ENCODE results near the gene LHFPL2. TPM values are rescaled to one million over a fixed set of nuclear protein-coding genes. Genes with fewer than 3 reads are reported as not detected.
"Not testable (repeated sequence)": the region's sequence is repeated elsewhere in the genome, so short reads cannot be mapped to it uniquely, and the experiment has no call there.

LHFPL2 gene
- total and polyA plus RNA-seq, 4 experiments from 2014 or later = 0.25 to 2.7 (median 1.6) TPM

DNA sequence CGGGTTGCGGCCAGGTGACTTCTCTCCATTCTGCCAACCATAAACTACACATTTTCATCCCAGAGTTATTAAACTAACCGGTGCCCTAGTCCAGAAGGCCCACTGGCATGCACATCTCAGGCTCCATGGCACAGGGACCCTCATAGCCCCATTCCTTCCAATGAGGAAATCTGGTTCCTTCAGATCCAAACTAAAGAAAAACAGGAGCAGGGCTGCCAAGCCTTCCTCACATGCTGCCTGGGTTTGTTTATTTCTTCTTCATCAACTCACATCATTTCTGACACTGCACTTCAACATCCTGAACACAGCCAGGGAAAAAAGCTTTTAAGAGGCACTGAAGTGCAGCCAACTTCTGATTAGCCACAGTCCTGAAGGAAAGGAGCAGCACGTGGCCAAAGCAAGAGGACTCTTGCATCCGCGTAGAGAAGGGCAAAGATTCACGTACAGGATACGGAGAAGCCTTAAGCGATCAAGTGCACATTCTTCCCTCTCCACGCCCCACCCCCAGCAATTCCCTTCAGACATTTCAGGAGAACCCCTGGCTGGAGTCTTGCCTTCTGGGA is 22.5 kb downstream of the LHFPL2 start:
- ChIA-PET POLR2A (ENCODE audit: partially characterized antibody) (no interaction called here), CTCF (ENCODE audit: partially characterized antibody) (no interaction called here)
- Histone ChIP-seq H3K4me3 (ENCODE audit: low read length in 2 of 2) (no peak overlapping the region), H3K27ac (ENCODE audit: low read depth, low read length) (no peak overlapping the region), H3K36me3 (ENCODE audit: insufficient read depth, low read length) (no peaks in the 10 kb centered on the region), H3K9me3 (ENCODE audit: control insufficient read depth in 1 of 2, low read length in 2 of 2) (no peaks in the 10 kb centered on the region), H3K4me1 (ENCODE audit: insufficient read depth, low read length) (no peaks in the 10 kb centered on the region), H3K27me3 (ENCODE audit: insufficient read depth, low read length) (no peaks in the 10 kb centered on the region)
- H3K36me3 Mint-ChIP-seq = no peaks in the 10 kb centered on the region
- intact Hi-C loops (cut with micrococcal nuclease) = no loop called here
- peaks cover 0 to 1% (median 0%) of the 10 kb centered on the region in 8 donors for H3K9me3 Mint-ChIP-seq
- DNase-seq = no peak
- H3K27ac Mint-ChIP-seq = no peak overlapping the region
- H3K27me3 Mint-ChIP-seq = peaks cover 6 to 7% of the 10 kb centered on the region in 2 donors
- no peaks in the 10 kb centered on the region for H3K4me1 Mint-ChIP-seq
- no peak overlapping the region for H3K4me3 Mint-ChIP-seq

DNA sequence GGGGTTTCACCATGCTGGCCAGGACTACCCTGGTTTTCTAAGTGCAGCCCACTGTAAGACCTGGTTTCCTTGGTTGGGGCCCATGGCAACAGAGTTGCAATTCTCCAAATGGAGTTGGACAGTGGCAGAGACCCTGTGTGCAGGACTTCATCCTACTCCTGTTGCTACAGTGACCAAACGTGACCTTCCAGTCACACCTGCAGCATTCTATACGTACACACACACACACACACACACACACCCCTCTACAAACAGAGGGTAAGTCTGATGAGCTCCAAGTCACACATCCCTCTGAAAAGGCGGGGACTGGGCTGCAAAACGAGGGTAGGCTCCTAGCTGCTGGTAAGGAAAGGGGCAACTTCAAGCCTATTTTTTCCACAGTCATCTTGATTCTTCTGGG is 23.6 kb downstream of the LHFPL2 start:
- no peaks in the 10 kb centered on the region for H3K36me3 Mint-ChIP-seq
- no peaks in the 10 kb centered on the region for H3K27me3 ChIP-seq (ENCODE audit: insufficient read depth, low read length)
- peaks cover 0 to 3% (median 2%) of the 10 kb centered on the region in 8 donors for H3K9me3 Mint-ChIP-seq
- H3K27ac ChIP-seq (ENCODE audit: low read depth, low read length) = no peak overlapping the region
- intact Hi-C loops (cut with micrococcal nuclease) = no loop called here
- H3K4me3 Mint-ChIP-seq = no peak overlapping the region
- no peaks in the 10 kb centered on the region for H3K4me1 ChIP-seq (ENCODE audit: insufficient read depth, low read length)
- no peak overlapping the region for H3K4me3 ChIP-seq (ENCODE audit: low read length in 2 of 2)
- H3K4me1 Mint-ChIP-seq = no peaks in the 10 kb centered on the region
- H3K27me3 Mint-ChIP-seq = peaks cover 6 to 10% of the 10 kb centered on the region in 2 donors
- ChIA-PET CTCF (ENCODE audit: partially characterized antibody) (no interaction called here), POLR2A (ENCODE audit: partially characterized antibody) (no interaction called here)
- H3K27ac Mint-ChIP-seq = no peak overlapping the region
- H3K9me3 ChIP-seq (ENCODE audit: control insufficient read depth in 1 of 2, low read length in 2 of 2) = no peaks in the 10 kb centered on the region
- no peaks in the 10 kb centered on the region for H3K36me3 ChIP-seq (ENCODE audit: insufficient read depth, low read length)
- no peak for DNase-seq

DNA sequence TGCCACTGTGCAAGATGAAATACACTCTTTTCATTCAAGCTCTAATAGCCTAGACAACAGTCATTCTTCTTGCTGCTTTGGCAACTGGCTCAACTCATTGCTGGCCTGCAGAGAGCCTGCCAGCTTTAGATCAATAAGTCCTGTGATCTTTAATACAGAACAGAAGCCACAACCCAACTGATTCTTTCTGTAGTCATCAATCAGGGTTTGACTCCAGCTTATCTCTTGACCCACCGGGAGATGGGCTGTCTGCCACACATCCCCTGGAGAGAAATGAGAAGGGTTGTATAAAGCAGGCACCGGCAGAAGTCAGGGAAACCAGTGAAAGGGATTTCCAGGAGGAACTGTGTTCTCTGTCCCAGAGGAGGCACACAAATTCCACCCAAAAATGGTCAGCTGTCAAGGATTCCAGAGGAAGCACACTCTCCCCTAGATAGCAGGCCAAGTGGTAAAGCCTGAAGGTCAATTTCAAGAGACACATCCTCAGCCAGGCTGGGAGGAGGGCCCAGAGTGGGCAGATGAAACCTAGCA is 24.5 kb downstream of the LHFPL2 start:
- no peaks in the 10 kb centered on the region for H3K9me3 ChIP-seq (ENCODE audit: control insufficient read depth in 1 of 2, low read length in 2 of 2)
- Mint-ChIP-seq H3K27ac (no peak overlapping the region), H3K4me3 (no peak overlapping the region), H3K4me1 (no peaks in the 10 kb centered on the region), H3K27me3 (peaks cover 6 to 10% of the 10 kb centered on the region in 2 donors), H3K9me3 (peaks cover 0 to 3% (median 2%) of the 10 kb centered on the region in 8 donors), H3K36me3 (no peaks in the 10 kb centered on the region)
- no peaks in the 10 kb centered on the region for H3K36me3 ChIP-seq (ENCODE audit: insufficient read depth, low read length)
- no peak overlapping the region for H3K4me3 ChIP-seq (ENCODE audit: low read length in 2 of 2)
- DNase-seq = no peak
- no peaks in the 10 kb centered on the region for H3K27me3 ChIP-seq (ENCODE audit: insufficient read depth, low read length)
- intact Hi-C loops (cut with micrococcal nuclease) = no loop called here
- ChIA-PET CTCF (ENCODE audit: partially characterized antibody) (no interaction called here), POLR2A (ENCODE audit: partially characterized antibody) (no interaction called here)
- H3K4me1 ChIP-seq (ENCODE audit: insufficient read depth, low read length) = no peaks in the 10 kb centered on the region
- no peak overlapping the region for H3K27ac ChIP-seq (ENCODE audit: low read depth, low read length)

DNA sequence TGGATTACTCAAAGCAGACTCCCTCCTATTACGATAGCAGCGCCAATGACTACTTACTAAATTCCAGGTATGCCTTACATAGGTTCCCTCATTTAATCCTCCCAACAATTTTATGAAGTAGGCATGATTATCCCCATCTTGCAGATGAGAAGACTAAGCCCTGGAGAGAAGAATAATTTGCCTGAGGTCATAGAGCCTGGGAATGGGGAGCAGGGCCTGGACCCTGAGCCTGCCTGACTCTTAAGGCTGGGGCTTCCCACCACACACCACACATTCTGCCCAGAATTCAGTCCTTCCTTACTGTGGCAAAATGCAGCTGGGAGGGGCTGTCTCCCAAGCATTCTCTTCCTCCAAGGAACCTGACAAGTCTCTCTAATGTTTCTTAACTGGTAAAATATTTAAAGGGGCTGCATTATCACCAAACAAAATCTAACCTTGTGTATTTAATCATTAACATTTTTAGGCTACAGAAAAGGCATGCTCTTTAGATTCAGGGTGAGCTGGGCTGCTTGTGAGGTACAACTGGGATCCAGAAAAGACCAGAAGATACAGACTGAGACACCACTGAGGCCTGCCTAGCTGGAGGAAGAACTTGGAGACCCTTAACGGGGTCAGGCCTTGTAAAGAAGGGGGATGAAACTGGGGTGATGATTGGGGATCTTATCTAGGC is 26.1 kb downstream of the LHFPL2 start:
- intact Hi-C loops (cut with micrococcal nuclease) = no loop called here
- Histone ChIP-seq H3K36me3 (ENCODE audit: insufficient read depth, low read length) (no peaks in the 10 kb centered on the region), H3K9me3 (ENCODE audit: control insufficient read depth in 1 of 2, low read length in 2 of 2) (no peaks in the 10 kb centered on the region), H3K27ac (ENCODE audit: low read depth, low read length) (no peak overlapping the region), H3K27me3 (ENCODE audit: insufficient read depth, low read length) (no peaks in the 10 kb centered on the region), H3K4me1 (ENCODE audit: insufficient read depth, low read length) (no peaks in the 10 kb centered on the region), H3K4me3 (ENCODE audit: low read length in 2 of 2) (no peak overlapping the region)
- ChIA-PET CTCF (ENCODE audit: partially characterized antibody) (no interaction called here), POLR2A (ENCODE audit: partially characterized antibody) (no interaction called here)
- H3K27ac Mint-ChIP-seq = no peak overlapping the region
- H3K4me1 Mint-ChIP-seq = no peaks in the 10 kb centered on the region
- DNase-seq = no peak
- H3K36me3 Mint-ChIP-seq = no peaks in the 10 kb centered on the region
- H3K9me3 Mint-ChIP-seq = peaks cover 0 to 3% (median 2%) of the 10 kb centered on the region in 8 donors
- peaks cover 4 to 7% of the 10 kb centered on the region in 2 donors for H3K27me3 Mint-ChIP-seq
- H3K4me3 Mint-ChIP-seq = no peak overlapping the region

DNA sequence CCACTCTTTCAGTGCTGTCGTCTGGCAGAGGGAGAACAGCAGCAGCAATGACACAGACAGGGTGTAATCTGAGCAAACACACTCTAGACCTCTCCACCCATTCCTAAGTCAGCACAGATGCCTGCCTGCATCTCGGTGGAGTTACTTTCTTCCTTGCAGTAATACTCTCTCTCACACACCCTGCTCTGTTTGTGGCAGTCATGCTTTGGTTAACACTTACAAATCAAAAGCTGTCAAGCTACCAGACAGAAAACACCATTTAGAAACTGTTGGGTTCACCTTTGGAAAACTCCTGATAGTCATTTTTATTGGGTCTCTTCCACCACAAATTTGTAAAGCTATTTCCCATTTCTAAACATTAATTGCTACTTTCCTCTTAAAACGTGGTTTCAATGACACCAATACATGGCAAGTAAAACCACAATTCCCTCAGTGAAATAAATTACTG is 27.3 kb downstream of the LHFPL2 start:
- Histone ChIP-seq H3K9me3 (ENCODE audit: control insufficient read depth in 1 of 2, low read length in 2 of 2) (no peaks in the 10 kb centered on the region), H3K4me3 (ENCODE audit: low read length in 2 of 2) (no peak overlapping the region), H3K27me3 (ENCODE audit: insufficient read depth, low read length) (no peaks in the 10 kb centered on the region), H3K27ac (ENCODE audit: low read depth, low read length) (no peak overlapping the region), H3K36me3 (ENCODE audit: insufficient read depth, low read length) (no peaks in the 10 kb centered on the region), H3K4me1 (ENCODE audit: insufficient read depth, low read length) (no peaks in the 10 kb centered on the region)
- CTCF ChIA-PET (ENCODE audit: partially characterized antibody) = no interaction called here
- Mint-ChIP-seq H3K4me1 (no peaks in the 10 kb centered on the region), H3K27ac (no peak overlapping the region), H3K36me3 (no peaks in the 10 kb centered on the region), H3K4me3 (no peak overlapping the region), H3K9me3 (peaks cover 0 to 3% (median 2%) of the 10 kb centered on the region in 8 donors), H3K27me3 (peaks cover 2 to 6% of the 10 kb centered on the region in 2 donors)
- no peak for DNase-seq
- intact Hi-C loops (cut with micrococcal nuclease) = no loop called here
- POLR2A ChIA-PET (ENCODE audit: partially characterized antibody) = no interaction called here

DNA sequence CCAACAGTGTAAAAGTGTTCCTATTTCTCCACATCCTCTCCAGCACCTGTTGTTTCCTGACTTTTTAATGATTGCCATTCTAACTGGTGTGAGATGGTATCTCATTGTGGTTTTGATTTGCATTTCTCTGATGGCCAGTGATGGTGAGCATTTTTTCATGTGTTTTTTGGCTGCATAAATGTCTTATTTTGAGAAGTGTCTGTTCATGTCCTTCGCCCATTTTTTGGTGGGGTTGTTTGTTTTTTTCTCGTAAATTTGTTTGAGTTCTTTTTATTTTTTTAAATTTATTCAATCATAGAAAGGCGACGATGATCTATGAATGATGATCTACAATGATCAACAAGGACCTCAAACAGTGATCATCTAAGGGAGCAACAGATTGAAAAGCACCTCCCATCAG is 28.5 kb downstream of the LHFPL2 start:
- H3K9me3 Mint-ChIP-seq; CTCF ChIA-PET (ENCODE audit: partially characterized antibody); H3K9me3 ChIP-seq (ENCODE audit: control insufficient read depth in 1 of 2, low read length in 2 of 2); POLR2A ChIA-PET (ENCODE audit: partially characterized antibody); H3K4me3 Mint-ChIP-seq; H3K36me3 ChIP-seq (ENCODE audit: insufficient read depth, low read length); DNase-seq; H3K4me1 Mint-ChIP-seq; H3K27ac ChIP-seq (ENCODE audit: low read depth, low read length); H3K27ac Mint-ChIP-seq; intact Hi-C loops (cut with micrococcal nuclease); H3K27me3 ChIP-seq (ENCODE audit: insufficient read depth, low read length); H3K27me3 Mint-ChIP-seq; H3K4me1 ChIP-seq (ENCODE audit: insufficient read depth, low read length); H3K36me3 Mint-ChIP-seq; H3K4me3 ChIP-seq (ENCODE audit: low read length in 2 of 2): not testable (repeated sequence)

DNA sequence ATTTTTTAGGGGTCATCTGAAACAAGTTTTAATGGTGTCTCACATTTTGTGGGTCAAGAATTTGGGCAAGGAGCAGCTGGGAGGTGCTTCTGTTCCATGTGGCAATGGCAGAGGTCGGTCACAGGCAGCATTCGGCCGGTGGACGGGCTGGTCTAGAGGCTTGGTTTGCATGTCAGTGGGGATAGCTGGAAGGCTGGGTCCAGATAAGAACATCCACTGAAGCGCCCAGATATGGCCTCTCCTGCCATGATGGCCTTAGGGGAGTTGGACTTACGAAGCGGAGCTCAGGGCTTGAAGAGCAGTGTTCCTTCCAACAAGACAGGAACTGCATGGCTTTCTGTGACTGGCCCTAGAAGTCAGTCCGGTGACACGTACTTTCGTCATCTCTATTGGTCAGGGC is 30.3 kb downstream of the LHFPL2 start:
- ChIA-PET POLR2A (ENCODE audit: partially characterized antibody) (no interaction called here), CTCF (ENCODE audit: partially characterized antibody) (no interaction called here)
- no peaks in the 10 kb centered on the region for H3K9me3 ChIP-seq (ENCODE audit: control insufficient read depth in 1 of 2, low read length in 2 of 2)
- no peaks in the 10 kb centered on the region for H3K36me3 ChIP-seq (ENCODE audit: insufficient read depth, low read length)
- no peaks in the 10 kb centered on the region for H3K36me3 Mint-ChIP-seq
- intact Hi-C loops (cut with micrococcal nuclease) = no loop called here
- peaks cover 0 to 3% (median 2%) of the 10 kb centered on the region in 8 donors for H3K9me3 Mint-ChIP-seq
- H3K4me1 Mint-ChIP-seq = no peaks in the 10 kb centered on the region
- H3K27me3 Mint-ChIP-seq = peaks cover 0 to 3% of the 10 kb centered on the region in 2 donors
- H3K27ac ChIP-seq (ENCODE audit: low read depth, low read length) = no peak overlapping the region
- H3K27ac Mint-ChIP-seq = no peak overlapping the region
- H3K4me1 ChIP-seq (ENCODE audit: insufficient read depth, low read length) = no peaks in the 10 kb centered on the region
- H3K4me3 ChIP-seq (ENCODE audit: low read length in 2 of 2) = no peak overlapping the region
- H3K27me3 ChIP-seq (ENCODE audit: insufficient read depth, low read length) = no peaks in the 10 kb centered on the region
- DNase-seq = no peak
- no peak overlapping the region for H3K4me3 Mint-ChIP-seq

Data from CD4-positive, alpha-beta memory T cell (primary cell).